Left ventricle myocardium inferior (tissue), 1 donor: ENCODE data around the gene SLC44A2. TPM values are rescaled to one million over a fixed set of nuclear protein-coding genes. Genes with fewer than 3 reads are reported as not detected.

Source experiments
- DNase-seq: peaks from one replicate; pipeline ENCODE4 v3.0.0-alpha.2; 2020
- H3K27ac ChIP-seq: fragments of 200-600 bp; replicated peaks from 2 replicates; pipeline ENCODE4 v1.8.0; 2021
- H3K27me3 ChIP-seq: fragments of 200-600 bp; 2 replicates; pipeline ENCODE4 v1.8.0; 2021; ENCODE audit warnings: low read depth
- H3K36me3 ChIP-seq: fragments of 200-600 bp; 2 replicates; pipeline ENCODE4 v1.8.0; 2021
- H3K4me1 ChIP-seq: fragments of 200-600 bp; 2 replicates; pipeline ENCODE4 v1.8.0; 2021
- H3K4me3 ChIP-seq: fragments of 200-600 bp; 2 replicates; pipeline ENCODE4 v1.8.0; 2021; ENCODE audit warnings: mild to moderate bottlenecking, moderate library complexity
- H3K9me3 ChIP-seq: fragments of 200-600 bp; replicated peaks from 2 replicates; pipeline ENCODE4 v1.8.0; 2021
- intact Hi-C: fragments of 100-400 bp; cut with micrococcal nuclease; formaldehyde crosslinking; loops from one replicate; pipeline ENCODE4 v1.11.0; 2022
- total RNA-seq: library from RNA; stranded (reverse); fragmentation: NEBNext Ultra II Directional; extraction: Animal tissue kit (Norgen Biotek cat#: 25700); gene quantifications from one replicate; pipeline ENCODE4 v1.2.1, GENCODE V29; 2021
- TF ChIP-seq, protein P1 (sequence below): fragments of 200-600 bp; IDR thresholded peaks from 2 replicates; pipeline ENCODE4 v1.8.0; 2021; ENCODE audit warnings: antibody characterized with exemption, mild to moderate bottlenecking, borderline replicate concordance
- donor health status: DM: no; HTN: yes; CAD: no; lungs with severe emphysema.

The SLC44A2 gene
- total RNA-seq, 1 donor from 2014 or later, result 74.2 TPM

DNA sequence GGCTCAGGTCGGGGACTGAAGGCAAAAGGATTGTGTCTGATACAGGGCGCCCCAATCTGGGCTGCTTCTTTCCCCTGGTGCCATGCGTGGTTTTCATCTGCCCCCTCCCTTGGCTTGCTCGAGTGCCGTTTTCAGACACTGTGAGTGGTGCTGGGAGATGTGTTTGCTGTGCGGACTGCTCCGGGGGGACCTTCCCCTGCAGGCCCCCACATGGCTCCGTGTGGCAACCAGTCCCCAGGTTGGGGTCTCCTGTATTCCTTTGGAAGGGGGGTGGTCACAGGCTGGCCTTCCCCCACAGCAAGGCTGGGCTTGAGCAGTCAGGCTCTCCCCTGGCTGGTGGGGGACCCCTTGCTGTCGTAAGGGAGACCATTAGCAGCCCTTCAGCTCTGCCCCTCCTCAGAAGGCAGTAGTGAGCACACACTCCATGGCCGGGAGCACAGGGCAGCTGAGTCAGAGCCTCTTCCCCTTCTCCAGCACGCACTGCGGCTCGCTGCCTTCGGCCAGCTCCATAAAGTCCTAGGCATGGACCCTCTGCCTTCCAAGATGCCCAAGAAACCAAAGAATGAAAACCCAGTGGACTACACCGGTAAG lies 55.3 kb downstream of the SLC44A2 start:
- Histone ChIP-seq H3K4me1 (peaks cover 15% of the 10 kb centered on the region), H3K27ac (no peak overlapping the region), H3K9me3 (no peaks in the 10 kb centered on the region), H3K27me3 (no peaks in the 10 kb centered on the region), H3K4me3 (no peak overlapping the region), H3K36me3 (peaks cover 96% of the 10 kb centered on the region)
- intact Hi-C loops, result no loop called here
- no peak for DNase-seq
- TF ChIP-seq, protein P1, sequence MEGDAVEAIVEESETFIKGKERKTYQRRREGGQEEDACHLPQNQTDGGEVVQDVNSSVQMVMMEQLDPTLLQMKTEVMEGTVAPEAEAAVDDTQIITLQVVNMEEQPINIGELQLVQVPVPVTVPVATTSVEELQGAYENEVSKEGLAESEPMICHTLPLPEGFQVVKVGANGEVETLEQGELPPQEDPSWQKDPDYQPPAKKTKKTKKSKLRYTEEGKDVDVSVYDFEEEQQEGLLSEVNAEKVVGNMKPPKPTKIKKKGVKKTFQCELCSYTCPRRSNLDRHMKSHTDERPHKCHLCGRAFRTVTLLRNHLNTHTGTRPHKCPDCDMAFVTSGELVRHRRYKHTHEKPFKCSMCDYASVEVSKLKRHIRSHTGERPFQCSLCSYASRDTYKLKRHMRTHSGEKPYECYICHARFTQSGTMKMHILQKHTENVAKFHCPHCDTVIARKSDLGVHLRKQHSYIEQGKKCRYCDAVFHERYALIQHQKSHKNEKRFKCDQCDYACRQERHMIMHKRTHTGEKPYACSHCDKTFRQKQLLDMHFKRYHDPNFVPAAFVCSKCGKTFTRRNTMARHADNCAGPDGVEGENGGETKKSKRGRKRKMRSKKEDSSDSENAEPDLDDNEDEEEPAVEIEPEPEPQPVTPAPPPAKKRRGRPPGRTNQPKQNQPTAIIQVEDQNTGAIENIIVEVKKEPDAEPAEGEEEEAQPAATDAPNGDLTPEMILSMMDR, result no peak

DNA sequence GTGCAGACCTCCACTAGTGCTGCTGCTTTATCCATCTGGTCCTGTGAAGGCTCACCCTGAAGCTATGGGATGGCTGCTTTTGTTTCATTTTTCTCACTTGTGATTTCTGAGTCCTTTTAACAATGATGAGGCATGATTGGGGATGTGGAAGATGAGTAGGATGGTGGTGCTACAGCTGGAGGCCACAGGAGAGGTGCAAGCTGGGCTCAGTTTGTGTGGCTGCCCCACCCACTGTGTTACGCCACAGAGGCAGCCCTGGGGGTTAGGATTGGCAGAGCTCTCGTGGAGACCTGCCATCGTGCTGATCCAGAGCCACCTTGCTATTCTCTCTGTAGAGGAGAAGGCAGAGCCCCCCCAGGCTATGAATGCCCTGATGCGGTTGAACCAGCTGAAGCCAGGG lies 56.3 kb downstream of the SLC44A2 start:
- no peak for DNase-seq

DNA sequence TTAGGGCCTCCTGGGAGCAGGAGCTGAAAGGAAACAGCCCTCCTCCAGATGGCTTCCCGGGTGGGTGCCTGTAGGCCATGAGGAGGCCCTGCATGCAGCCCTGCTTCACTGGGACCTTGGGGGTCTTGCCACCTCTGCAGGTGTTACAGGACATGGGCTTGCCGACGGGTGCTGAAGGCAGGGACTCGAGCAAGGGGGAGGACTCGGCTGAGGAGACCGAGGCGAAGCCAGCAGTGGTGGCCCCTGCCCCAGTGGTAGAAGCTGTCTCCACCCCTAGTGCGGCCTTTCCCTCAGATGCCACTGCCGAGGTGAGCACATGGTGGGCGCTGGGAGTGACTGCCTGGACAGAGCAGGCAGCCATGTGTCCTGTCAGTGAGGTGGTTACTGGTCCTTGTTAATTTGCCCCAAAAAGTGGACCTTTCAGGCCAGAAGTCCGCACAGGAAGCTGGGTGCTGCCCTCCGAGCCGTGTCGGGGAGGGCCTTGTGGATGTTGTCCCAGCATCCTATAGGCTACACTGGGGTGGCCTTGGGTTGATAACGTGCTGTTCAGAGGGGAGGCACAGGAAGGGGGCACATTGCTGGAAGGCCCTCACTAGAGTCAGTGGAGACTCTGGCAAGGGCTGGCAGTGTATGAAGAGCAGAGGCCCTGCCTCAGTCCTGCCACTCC lies 57.2 kb downstream of the SLC44A2 start:
- no peaks in the 10 kb centered on the region for H3K27me3 ChIP-seq
- H3K4me1 ChIP-seq, result peaks cover 34% of the 10 kb centered on the region
- H3K9me3 ChIP-seq, result no peaks in the 10 kb centered on the region
- no peak overlapping the region for H3K27ac ChIP-seq
- TF ChIP-seq, protein P1, result no peak
- no peak overlapping the region for H3K4me3 ChIP-seq
- intact Hi-C loops, result no loop called here
- DNase-seq, result no peak
- peaks cover 91% of the 10 kb centered on the region for H3K36me3 ChIP-seq

More for the DNA sequence above, 56.3 kb downstream of the SLC44A2 start:
- no peak overlapping the region for H3K4me3 ChIP-seq
- intact Hi-C loops, result no loop called here
- H3K36me3 ChIP-seq, result peaks cover 93% of the 10 kb centered on the region
- no peaks in the 10 kb centered on the region for H3K27me3 ChIP-seq
- H3K9me3 ChIP-seq, result no peaks in the 10 kb centered on the region
- TF ChIP-seq, protein P1, result no peak
- H3K4me1 ChIP-seq, result peaks cover 26% of the 10 kb centered on the region
- no peak overlapping the region for H3K27ac ChIP-seq

DNA sequence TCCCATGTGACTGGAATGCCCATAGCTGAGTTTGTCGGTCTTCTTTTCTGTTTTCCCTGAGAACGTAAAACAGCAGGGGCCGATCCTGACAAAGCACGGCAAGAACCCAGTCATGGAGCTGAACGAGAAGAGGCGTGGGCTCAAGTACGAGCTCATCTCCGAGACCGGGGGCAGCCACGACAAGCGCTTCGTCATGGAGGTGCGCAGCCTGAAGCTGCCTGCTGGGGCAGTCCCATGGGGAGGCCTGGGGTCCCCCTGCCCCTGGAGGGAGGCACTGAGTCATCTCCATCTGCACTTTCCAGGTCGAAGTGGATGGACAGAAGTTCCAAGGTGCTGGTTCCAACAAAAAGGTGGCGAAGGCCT lies 57.7 kb downstream of the SLC44A2 start:
- H3K9me3 ChIP-seq, result no peaks in the 10 kb centered on the region
- H3K27ac ChIP-seq, result no peak overlapping the region
- H3K4me1 ChIP-seq, result peaks cover 39% of the 10 kb centered on the region
- H3K27me3 ChIP-seq, result no peaks in the 10 kb centered on the region
- DNase-seq, result no peak
- peaks cover 91% of the 10 kb centered on the region for H3K36me3 ChIP-seq
- no peak overlapping the region for H3K4me3 ChIP-seq
- TF ChIP-seq, protein P1, result no peak
- intact Hi-C loops, result no loop called here

DNA sequence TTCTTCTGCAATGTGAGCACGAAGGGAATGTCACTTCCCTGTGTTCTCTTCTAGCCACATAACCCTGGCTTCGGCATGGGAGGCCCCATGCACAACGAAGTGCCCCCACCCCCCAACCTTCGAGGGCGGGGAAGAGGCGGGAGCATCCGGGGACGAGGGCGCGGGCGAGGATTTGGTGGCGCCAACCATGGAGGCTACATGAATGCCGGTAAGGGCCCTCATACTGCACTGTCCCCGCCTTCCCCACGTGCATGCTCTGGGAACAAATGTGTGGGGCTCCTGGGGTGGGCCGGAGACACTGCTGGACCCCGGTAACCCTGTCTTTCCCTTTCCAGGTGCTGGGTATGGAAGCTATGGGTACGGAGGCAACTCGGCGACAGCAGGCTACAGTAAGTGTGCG lies 58.2 kb downstream of the SLC44A2 start:
- Histone ChIP-seq H3K36me3 (peaks cover 91% of the 10 kb centered on the region), H3K4me1 (peaks cover 39% of the 10 kb centered on the region), H3K27me3 (no peaks in the 10 kb centered on the region), H3K9me3 (no peaks in the 10 kb centered on the region), H3K4me3 (no peak overlapping the region), H3K27ac (no peak overlapping the region)
- TF ChIP-seq, protein P1, result no peak
- DNase-seq, result no peak
- intact Hi-C loops, result no loop called here
